ENCODE measurements around the gene ACOT4.
"Not testable (repeated sequence)": the region's sequence is repeated elsewhere in the genome, so short reads cannot be mapped to it uniquely, and the experiment has no call there.

- peak; percentile 27 to 59 (median 49) for TF ChIP-seq CTCF (IDR thresholded peaks at IDR 0.05)
- not testable (repeated sequence) for TF ChIP-seq POLR2A (IDR thresholded peaks at IDR 0.05)
Measured at GRCh38 chr14:73570913-73571312, 20.8 kb upstream of the ACOT4 start.

All from uterus (tissue), 2 donors.